ENCODE results near the gene GALNT15. TPM values are rescaled to one million over a fixed set of nuclear protein-coding genes. Genes with fewer than 3 reads are reported as not detected.

Gene GALNT15
- total RNA-seq, 1 donor from 2014 or later: 2.0 TPM

GRCh38 chr3:16270855-16271254, 96.4 kb downstream of the GALNT15 start:
- FAIRE-seq (no peak), DNase-seq (ENCODE audit: low spot score in 2 of 2) (no peak)

- DNase-seq (ENCODE audit: low spot score in 2 of 2) (no peak), FAIRE-seq (no peak)
Observed at GRCh38 chr3:16272588-16272987, 98.1 kb downstream of the GALNT15 start.

- no peak for DNase-seq (ENCODE audit: low spot score in 2 of 2)
- peak; percentile 43 for FAIRE-seq
Observed at GRCh38 chr3:16273867-16274266, 99.4 kb downstream of the GALNT15 start.

- no peak for FAIRE-seq
Observed at GRCh38 chr3:16277471-16277870, 103.0 kb downstream of the GALNT15 start.

GRCh38 chr3:16279010-16279801, 104.7 kb downstream of the GALNT15 start:
- DNase-seq (ENCODE audit: low spot score in 2 of 2): no peak
- FAIRE-seq: no peak

More at GRCh38 chr3:16277471-16277870, 103.0 kb downstream of the GALNT15 start:
- DNase-seq (ENCODE audit: low spot score in 2 of 2): no peak

GRCh38 chr3:16280671-16281070, 106.2 kb downstream of the GALNT15 start:
- no peak for DNase-seq (ENCODE audit: low spot score in 2 of 2)
- no peak for FAIRE-seq

Other genes with a start within 250 kb of the GALNT15 start
- gene DPH3, start 90.3 kb downstream of the GALNT15 start, total RNA-seq: 20.4 TPM
- gene OXNAD1, start 90.5 kb downstream of the GALNT15 start, total RNA-seq: 15.5 TPM